GM23248 (cell line): ENCODE measurements around the gene TMEM179B. TPM values are rescaled to one million over a fixed set of nuclear protein-coding genes. Genes with fewer than 3 reads are reported as not detected.

Experiments
- DNase-seq: peaks from one replicate; pipeline ENCODE4 v3.0.0-alpha.2; 2015
- H2AFZ ChIP-seq: fragments of 200-600 bp; sonication (generic); 2 replicates; pipeline ENCODE4 v1.6.1; 2016; ENCODE audit warnings: antibody characterized with exemption
- H3F3A ChIP-seq: fragments of 200-600 bp; sonication (generic); 2 replicates; pipeline ENCODE4 v1.6.1; 2016; ENCODE audit warnings: mild to moderate bottlenecking, antibody characterized with exemption, mixed run types; ENCODE audit not compliant: insufficient read depth
- H3K27ac ChIP-seq: fragments of 200-600 bp; sonication (generic); 2 replicates; pipeline ENCODE4 v1.5.1; 2016; ENCODE audit warnings: mild to moderate bottlenecking
- H3K27me3 ChIP-seq: fragments of 200-600 bp; sonication (generic); replicated peaks from 2 replicates; pipeline ENCODE4 v1.6.1; 2016; ENCODE audit warnings: mild to moderate bottlenecking; ENCODE audit not compliant: insufficient read depth
- H3K36me3 ChIP-seq: fragments of 200-600 bp; sonication (generic); 2 replicates; pipeline ENCODE4 v1.6.1; 2016; ENCODE audit warnings: low read depth, mild to moderate bottlenecking
- H3K4me1 ChIP-seq: fragments of 200-600 bp; sonication (generic); 2 replicates; pipeline ENCODE4 v1.6.1; 2016; ENCODE audit warnings: mild to moderate bottlenecking; ENCODE audit not compliant: insufficient read depth
- H3K4me2 ChIP-seq: fragments of 200-600 bp; sonication (generic); one replicate; pipeline ENCODE4 v1.6.1; 2016; ENCODE audit warnings: mild to moderate bottlenecking; ENCODE audit not compliant: unreplicated experiment
- H3K4me3 ChIP-seq: fragments of 200-600 bp; sonication (generic); 2 replicates; pipeline ENCODE4 v1.5.1; 2016; ENCODE audit warnings: mild to moderate bottlenecking
- H3K79me2 ChIP-seq: fragments of 200-600 bp; sonication (generic); 2 replicates; pipeline ENCODE4 v1.6.1; 2016; ENCODE audit warnings: mild to moderate bottlenecking; ENCODE audit not compliant: insufficient read depth
- H3K9ac ChIP-seq: fragments of 200-600 bp; sonication (generic); 2 replicates; pipeline ENCODE4 v1.6.1; 2016; ENCODE audit warnings: mild to moderate bottlenecking
- H3K9me2 ChIP-seq: fragments of 200-600 bp; sonication (generic); 2 replicates; pipeline ENCODE4 v1.6.1; 2016; ENCODE audit warnings: mixed run types, mild to moderate bottlenecking, moderate library complexity; ENCODE audit not compliant: insufficient read depth
- H3K9me3 ChIP-seq: fragments of 200-600 bp; sonication (generic); one replicate; pipeline ENCODE4 v1.6.1; 2017; ENCODE audit warnings: low read depth
- H4K20me1 ChIP-seq: fragments of 200-600 bp; sonication (generic); 2 replicates; pipeline ENCODE4 v1.6.0; 2016; ENCODE audit not compliant: insufficient read depth
- EZH2 ChIP-seq: fragments of 200-600 bp; sonication (generic); IDR thresholded peaks from 2 replicates; pipeline ENCODE4 v1.6.1; 2018; ENCODE audit warnings: antibody characterized with exemption, mild to moderate bottlenecking; ENCODE audit not compliant: insufficient read depth, poor library complexity, severe bottlenecking
- EZH2phosphoT487 ChIP-seq: fragments of 200-600 bp; sonication (generic); IDR thresholded peaks from 2 replicates; pipeline ENCODE4 v1.6.1; 2018; ENCODE audit warnings: antibody characterized with exemption, moderate library complexity, mild to moderate bottlenecking, low read depth; ENCODE audit not compliant: insufficient read depth
- whole genome bisulfite sequencing, 2 experiments: methylation state at CpG; one replicate each; pipeline ENCODE4 v1.1.6; 2015 to 2017; ENCODE audit warnings: low lambda C conversion rate in 2 of 2, low coverage in 1 of 2; ENCODE audit errors: missing lambda C conversion rate in 2 of 2; 5-methylcytosine and 5-hydroxymethylcytosine counted together
- in situ Hi-C: fragments of 300-500 bp; cut with MboI; formaldehyde crosslinking; loops from 2 replicates; pipeline ENCODE4 v1.15.0; 2020
- polyA plus RNA-seq: library from polyadenylated mRNA; unstranded; fragments of >200 nt; fragmentation: Nextera tagmentation; extraction: Ambion mirVana; gene quantifications from 2 replicates; pipeline ENCODE4 v1.2.1, GENCODE V29; 2016
- total RNA-seq: library from RNA; depleted of rRNA; stranded (reverse); fragments of >200 nt; shearing (Covaris generic); gene quantifications from 2 replicates; pipeline ENCODE4 v1.2.3, GENCODE V29; 2014

Gene TMEM179B
- total and polyA plus RNA-seq, 2 experiments from 2014 or later, result 73.3 to 140 TPM

DNA sequence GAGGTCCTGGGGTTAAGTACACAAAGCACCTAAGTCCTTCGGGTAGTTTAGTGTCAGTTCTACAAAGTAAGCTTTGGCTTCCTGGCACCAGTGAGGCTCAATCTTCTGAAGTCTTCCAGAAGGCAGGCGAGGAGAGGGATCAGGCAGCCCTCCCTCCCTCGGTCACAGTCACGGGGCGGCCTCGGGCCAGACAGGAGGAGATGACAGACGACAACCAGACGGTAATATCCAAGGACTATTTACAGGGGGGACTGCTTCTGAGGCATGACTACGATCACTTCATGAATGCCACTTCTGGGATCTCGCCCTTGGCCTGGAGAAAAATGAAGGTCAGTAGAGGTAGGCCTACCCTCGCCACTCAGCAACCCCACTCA is 5.0 kb downstream of the TMEM179B start:
- Histone ChIP-seq H3K4me3 (peak overlapping the region; percentile 82), H3K36me3 (peaks cover 34% of the 10 kb centered on the region)
- no peak for DNase-seq

DNA sequence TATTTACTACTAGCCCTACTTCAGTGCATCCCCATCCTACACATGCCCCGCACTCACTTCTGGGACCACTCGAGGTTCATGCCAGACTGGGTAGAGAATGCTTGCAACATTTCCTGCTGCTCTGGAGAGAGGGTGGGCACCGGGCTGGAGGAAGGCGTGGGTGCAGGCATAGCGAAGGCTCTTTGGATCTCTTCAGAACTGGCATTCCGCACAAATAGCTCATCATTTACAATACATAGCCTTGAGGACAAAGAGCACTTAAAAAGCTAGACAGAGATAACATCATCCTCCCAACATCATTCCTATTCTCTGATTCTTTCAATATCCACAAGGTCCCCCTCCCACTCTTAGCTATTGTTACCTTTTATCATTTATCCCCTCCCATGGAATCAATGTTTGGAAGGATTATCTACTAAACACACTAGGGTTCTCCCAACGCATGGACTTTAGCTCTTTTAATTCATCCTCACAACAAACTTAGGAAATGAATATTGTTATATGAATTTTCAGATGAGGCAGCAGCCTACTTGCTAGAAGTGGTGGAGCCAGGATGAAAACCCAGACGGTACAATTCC is 7.1 kb downstream of the TMEM179B start:
- Histone ChIP-seq H3F3A (peaks cover 68% of the 10 kb centered on the region), H2AFZ (no peak overlapping the region), H3K9me2 (no peaks in the 10 kb centered on the region), H3K36me3 (peaks cover 49% of the 10 kb centered on the region), H3K9ac (no peak overlapping the region; the same call in 1 of the 2 replicates), H3K4me2 (no peak overlapping the region), H3K4me3 (no peak overlapping the region), H3K27ac (peak overlapping the region; percentile 54), H3K4me1 (peaks cover 33% of the 10 kb centered on the region), H3K27me3 (no peaks in the 10 kb centered on the region), H3K9me3 (no peaks in the 10 kb centered on the region), H4K20me1 (no peaks in the 10 kb centered on the region), H3K79me2 (peaks cover 30% of the 10 kb centered on the region)
- peak; percentile 80 for DNase-seq
- in situ Hi-C loops, result no loop called here
- no peak for TF ChIP-seq EZH2phosphoT487
- TF ChIP-seq EZH2, result no peak
- 50 to 54% methylated on average over 8 of the region's 8 CpGs for WGBS, 2 experiments

More for the DNA sequence above, 5.0 kb downstream of the TMEM179B start:
- H3K9me2 ChIP-seq, result no peaks in the 10 kb centered on the region
- H3K79me2 ChIP-seq, result peaks cover 40% of the 10 kb centered on the region
- WGBS, 2 experiments, result 22 to 29% methylated on average over 10 to 11 of the region's 11 CpGs
- peaks cover 45% of the 10 kb centered on the region for H3K4me1 ChIP-seq
- H3K9ac ChIP-seq, result peak overlapping the region; percentile 84
- in situ Hi-C loops, result no loop called here
- H3K4me2 ChIP-seq, result peak overlapping the region; percentile 78
- no peaks in the 10 kb centered on the region for H3K9me3 ChIP-seq
- H2AFZ ChIP-seq, result no peak overlapping the region
- TF ChIP-seq EZH2phosphoT487, result no peak
- TF ChIP-seq EZH2, result no peak
- peak overlapping the region; percentile 78 for H3K27ac ChIP-seq
- no peaks in the 10 kb centered on the region for H4K20me1 ChIP-seq
- H3F3A ChIP-seq, result peaks cover 66% of the 10 kb centered on the region
- H3K27me3 ChIP-seq, result no peaks in the 10 kb centered on the region

DNA sequence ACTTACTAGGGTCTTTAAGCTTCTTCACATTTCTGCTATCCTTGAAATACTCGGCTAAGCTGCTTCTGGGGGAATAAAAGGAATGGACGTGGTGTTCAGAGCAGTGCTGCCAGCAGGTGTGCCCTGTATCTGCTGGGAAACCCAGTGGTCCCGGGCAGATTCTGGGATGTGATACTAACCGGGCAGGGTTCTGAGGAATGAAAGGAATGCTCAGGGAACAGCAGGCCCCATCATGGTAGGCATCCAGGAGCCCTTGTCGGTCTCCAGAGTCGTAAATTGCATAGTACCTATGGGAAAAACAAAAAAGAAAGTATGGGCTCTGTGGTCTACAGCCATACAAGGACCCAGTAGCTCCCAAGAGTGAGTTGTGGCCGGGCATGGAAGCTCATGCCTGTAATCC is 9.1 kb downstream of the TMEM179B start:
- H3F3A ChIP-seq, result peaks cover 58% of the 10 kb centered on the region
- in situ Hi-C loops, result no loop called here
- no peaks in the 10 kb centered on the region for H4K20me1 ChIP-seq
- H3K4me3 ChIP-seq, result no peak overlapping the region
- peaks cover 22% of the 10 kb centered on the region for H3K4me1 ChIP-seq
- no peak overlapping the region for H3K27ac ChIP-seq
- H3K79me2 ChIP-seq, result peaks cover 30% of the 10 kb centered on the region
- WGBS, 2 experiments, result 85 to 88% methylated on average over 7 of the region's 7 CpGs
- no peak for DNase-seq
- H3K9me2 ChIP-seq, result no peaks in the 10 kb centered on the region
- peaks cover 62% of the 10 kb centered on the region for H3K36me3 ChIP-seq
- H2AFZ ChIP-seq, result no peak overlapping the region
- H3K9ac ChIP-seq, result no peak overlapping the region
- H3K27me3 ChIP-seq, result no peaks in the 10 kb centered on the region
- H3K9me3 ChIP-seq, result no peaks in the 10 kb centered on the region
- no peak for TF ChIP-seq EZH2
- TF ChIP-seq EZH2phosphoT487, result no peak
- no peak overlapping the region for H3K4me2 ChIP-seq

DNA sequence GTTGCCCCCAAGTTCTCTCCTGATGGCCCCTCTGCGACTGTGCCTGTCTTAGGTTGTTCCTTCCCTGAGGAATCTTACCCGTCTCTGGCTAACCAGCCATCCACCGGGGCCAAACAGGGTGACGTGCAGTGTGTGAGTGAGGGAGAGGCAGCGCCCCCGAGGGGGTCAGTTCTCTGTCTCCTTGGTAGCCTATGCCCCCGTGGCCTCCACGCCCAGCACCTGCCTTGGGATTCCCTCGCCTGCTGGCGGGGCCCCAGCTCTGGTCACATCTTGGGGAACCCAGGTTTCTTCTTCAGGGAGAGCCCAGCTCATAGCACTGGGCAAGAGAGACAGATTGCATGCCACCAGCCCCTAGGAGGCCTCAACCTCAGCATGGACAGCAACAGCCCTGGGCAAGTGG is 12.3 kb downstream of the TMEM179B start:
- in situ Hi-C loops, result no loop called here
- no peaks in the 10 kb centered on the region for H4K20me1 ChIP-seq
- no peak overlapping the region for H3K4me3 ChIP-seq
- H3K9me2 ChIP-seq, result no peaks in the 10 kb centered on the region
- peaks cover 62% of the 10 kb centered on the region for H3K79me2 ChIP-seq
- no peak overlapping the region for H2AFZ ChIP-seq
- H3K9me3 ChIP-seq, result no peaks in the 10 kb centered on the region
- peaks cover 39% of the 10 kb centered on the region for H3F3A ChIP-seq
- peaks cover 76% of the 10 kb centered on the region for H3K36me3 ChIP-seq
- 77 to 82% methylated on average over 9 to 10 of the region's 10 CpGs for WGBS, 2 experiments
- no peak overlapping the region for H3K9ac ChIP-seq
- no peak overlapping the region for H3K27ac ChIP-seq
- no peak overlapping the region for H3K4me2 ChIP-seq
- H3K4me1 ChIP-seq, result peaks cover 5% of the 10 kb centered on the region; the same call in 1 of the 2 replicates
- no peaks in the 10 kb centered on the region for H3K27me3 ChIP-seq
- TF ChIP-seq EZH2 (no peak), EZH2phosphoT487 (no peak)
- DNase-seq, result no peak

DNA sequence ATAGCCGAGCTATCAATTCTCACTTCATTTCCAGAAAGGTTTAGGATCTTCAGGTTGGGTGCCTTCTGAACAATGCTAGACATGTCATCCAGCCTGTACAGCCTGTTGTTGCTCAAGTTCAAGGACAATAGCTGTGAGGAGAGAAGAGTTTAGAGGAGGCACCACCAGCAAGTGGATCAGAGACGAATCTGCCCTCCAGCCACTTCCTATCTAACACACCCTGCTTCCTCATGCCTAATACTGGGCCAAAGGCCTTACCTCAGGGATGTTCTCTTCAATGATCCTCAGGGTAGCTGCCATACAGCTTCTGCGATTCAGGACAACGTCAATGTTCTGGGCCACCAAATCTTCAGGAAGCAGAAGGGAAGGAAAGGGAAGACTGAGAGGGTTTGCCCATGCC is 13.9 kb downstream of the TMEM179B start:
- in situ Hi-C loops, result no loop called here
- no peak overlapping the region for H3K4me2 ChIP-seq
- no peak overlapping the region for H3K4me3 ChIP-seq
- H3K27ac ChIP-seq, result no peak overlapping the region
- peaks cover 66% of the 10 kb centered on the region for H3K79me2 ChIP-seq
- no peak overlapping the region for H2AFZ ChIP-seq
- peaks cover 2% of the 10 kb centered on the region for H3K4me1 ChIP-seq
- 0 out of 2 replicates have a peak overlapping the region, but pooled peaks have one; percentile 6 for H3K9ac ChIP-seq
- H3F3A ChIP-seq, result peaks cover 26% of the 10 kb centered on the region
- no peak for DNase-seq
- TF ChIP-seq EZH2 (no peak), EZH2phosphoT487 (no peak)
- no peaks in the 10 kb centered on the region for H3K27me3 ChIP-seq
- WGBS, 2 experiments, result 86% methylated on average over 4 of the region's 4 CpGs
- H4K20me1 ChIP-seq, result no peaks in the 10 kb centered on the region
- no peaks in the 10 kb centered on the region for H3K9me3 ChIP-seq
- peaks cover 60% of the 10 kb centered on the region for H3K36me3 ChIP-seq
- H3K9me2 ChIP-seq, result no peaks in the 10 kb centered on the region
